Stimulated activated CD8-positive, alpha-beta memory T cell treated with anti-CD3 and anti-CD28 coated beads, Interleukin-15, amount 100 ng/mL, for 1 hour (primary cell): ENCODE data around the gene CXCR5.
A peak's percentile ranks its signal among the peaks of the same experiment; 100 is the strongest.

Experiments
- DNase-seq: peaks from one replicate; pipeline ENCODE4 v3.0.0-alpha.2; 2020; ENCODE audit warnings: low read depth

The CXCR5 gene

DNA sequence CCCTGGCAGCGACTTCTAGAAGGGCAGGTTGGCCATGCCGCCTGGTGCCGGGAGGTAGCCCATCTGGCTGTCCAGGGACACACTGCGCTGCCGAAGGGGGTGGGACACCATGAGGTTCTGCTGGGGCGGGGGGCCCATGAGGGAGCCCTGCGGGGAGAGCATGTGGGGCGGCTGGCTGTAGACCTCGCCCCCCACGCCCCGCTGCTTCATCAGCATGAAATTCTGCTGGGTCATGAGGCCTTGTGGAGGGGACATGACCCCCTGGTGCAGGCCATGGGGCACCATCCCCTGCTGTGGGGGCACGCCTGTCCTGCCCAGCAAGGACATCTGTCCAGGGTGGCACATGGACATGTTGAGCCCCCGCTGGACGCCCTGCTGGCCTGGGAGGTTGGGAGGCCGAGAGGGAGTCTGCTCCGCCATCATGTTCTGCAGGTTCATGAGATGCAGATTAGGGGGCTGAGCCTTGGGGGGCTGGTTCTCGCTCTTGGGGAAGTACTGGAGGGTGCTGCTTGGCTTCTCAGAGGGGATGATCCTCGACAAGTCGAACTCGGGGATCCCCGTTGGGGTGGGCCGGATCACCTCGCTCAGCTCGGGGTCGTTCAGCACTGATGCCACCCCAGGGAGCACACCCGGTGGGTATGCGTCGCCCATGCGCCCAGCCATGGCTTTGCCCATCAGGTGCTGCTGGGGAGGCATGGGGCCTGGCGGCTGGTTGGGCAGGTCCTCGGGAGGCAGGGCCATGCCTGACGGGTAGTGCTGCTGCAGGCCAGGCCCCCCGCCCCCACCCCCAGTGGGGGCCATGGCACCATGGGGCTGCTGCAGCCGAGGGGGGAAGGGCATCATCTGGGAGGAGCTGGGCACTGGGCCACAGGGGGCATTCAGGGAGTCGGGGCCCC lies 15.0 kb downstream of the CXCR5 start:
- DNase-seq = no peak

DNA sequence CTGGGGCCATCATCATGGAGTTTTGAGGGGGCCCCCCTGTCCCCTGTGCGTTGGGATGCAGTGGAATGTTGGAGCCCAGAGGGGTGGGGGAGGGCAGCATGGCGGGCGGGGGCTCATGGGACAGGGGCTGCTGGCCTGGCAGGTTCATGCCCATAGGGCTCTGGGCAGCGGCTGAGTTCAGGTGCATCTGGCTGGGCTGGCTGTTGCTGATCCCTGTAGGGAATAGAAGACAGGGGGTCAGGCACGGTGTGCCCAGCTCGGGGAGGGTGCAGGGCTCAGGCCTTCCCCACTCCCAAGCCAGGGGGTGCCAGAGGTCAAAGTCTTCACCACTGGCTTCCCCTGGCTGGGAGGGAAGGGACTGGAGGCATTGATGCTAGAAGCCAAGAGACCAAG lies 15.6 kb downstream of the CXCR5 start:
- no peak for DNase-seq

DNA sequence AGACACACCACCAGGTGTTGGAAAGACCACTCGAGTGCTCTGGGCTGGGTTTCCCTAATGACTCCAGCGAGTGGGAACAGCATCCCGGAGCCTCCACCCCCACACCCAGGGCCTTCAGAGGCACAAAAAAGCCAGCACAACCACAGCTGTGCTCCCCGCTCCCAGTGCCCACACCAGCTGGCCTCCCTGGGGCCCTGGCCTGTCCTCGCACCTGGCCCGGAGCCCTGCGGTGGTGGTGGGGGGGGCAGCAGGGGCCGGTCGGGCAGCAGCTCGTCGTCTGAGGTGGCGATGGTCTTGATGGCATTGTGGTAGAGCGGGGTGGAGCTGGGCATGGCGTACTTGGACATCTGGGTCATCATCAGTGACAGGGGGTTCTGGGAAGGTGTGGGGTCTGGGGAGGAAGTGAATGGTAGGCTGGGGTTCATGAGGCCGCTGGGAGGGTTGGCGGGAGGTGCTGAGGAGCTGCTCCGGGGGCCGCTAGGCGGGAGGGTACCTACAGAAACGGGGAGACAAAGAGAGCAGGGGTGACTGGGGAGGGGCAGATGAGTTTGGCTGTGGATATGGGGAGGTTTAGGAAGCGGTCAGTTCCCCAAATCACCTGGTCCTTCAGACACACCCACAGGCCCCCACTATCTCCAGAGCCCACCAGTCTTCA lies 16.1 kb downstream of the CXCR5 start:
- no peak for DNase-seq

DNA sequence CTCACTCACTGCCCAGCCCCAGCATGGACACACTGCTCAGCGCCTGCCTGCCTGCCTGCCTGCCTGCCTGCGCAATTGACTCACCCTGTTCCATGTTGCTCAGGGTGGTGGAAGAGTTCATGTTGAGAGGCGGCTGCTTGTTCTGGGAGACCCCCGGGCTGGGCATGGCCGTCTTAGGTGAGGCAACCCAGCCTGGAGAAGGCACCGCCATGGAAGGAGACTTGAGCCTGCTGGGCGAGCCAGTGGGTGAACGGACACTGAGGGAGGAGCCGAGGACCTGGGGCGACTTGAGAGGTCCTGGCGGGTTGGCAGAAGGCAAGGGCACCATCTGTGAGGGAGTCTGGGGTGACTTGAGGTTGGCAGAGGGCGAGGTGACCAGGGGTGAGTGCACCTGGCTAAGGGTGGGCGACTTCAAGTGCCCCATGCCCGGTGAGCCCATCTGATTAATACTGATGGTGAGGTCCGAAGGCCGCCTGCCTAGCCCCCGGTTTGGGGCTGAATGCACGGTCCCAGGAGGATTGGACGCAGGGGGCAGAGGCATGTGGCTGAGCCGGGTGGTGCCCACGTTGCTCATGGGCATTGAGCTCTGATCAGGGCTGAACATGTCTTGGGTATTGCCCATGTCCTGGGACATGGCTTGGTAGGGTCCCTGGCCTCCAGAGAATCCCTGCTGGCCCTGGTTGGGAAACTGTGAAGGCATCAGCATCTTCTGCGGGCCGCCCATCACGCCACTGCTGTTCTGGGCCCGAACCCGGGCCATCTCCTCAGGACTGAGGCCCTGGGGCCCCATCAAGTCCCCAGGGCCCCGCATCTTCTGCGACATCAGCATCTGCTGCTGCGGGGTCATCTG lies 17.1 kb downstream of the CXCR5 start:
- no peak for DNase-seq

DNA sequence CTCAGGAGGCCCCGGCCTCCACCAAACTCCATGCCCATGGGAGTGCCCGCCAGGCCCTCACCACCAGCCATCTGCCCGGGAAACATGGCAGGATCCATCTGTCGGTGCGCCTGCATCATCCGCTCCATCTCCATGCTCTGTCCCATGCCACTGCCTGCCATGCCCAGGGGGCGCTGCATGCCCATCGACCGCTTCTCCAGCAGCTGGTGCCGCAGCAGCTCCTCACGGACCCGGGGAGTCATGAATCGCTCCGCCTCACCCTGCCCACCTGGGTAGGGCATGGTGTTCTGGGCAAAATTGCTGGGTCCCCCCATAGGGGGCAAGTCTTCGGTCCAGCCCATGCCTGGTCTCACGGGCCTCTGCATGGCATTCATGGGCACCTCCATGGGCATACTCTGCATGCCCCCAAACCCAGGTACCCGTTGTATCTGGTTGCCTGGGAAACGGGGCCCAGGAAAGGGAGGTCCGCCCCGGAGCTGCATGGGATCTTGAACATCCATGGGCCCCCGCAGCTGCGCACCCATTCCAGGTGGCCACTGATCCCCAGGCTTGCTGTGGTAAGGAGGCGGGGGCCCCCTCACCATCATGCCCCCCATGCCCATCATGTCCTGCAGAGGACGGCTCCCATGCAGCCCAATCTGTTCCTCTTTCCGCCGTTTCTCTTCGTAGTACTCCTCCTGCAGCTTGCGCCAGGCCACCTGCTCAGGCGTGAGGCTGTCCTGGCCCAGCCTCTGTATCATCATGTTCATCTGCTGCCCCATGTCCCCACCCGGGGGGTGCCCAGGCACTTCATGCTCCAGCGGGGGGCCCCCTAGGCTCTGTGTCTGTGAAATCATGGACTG lies 18.0 kb downstream of the CXCR5 start:
- DNase-seq = no peak

DNA sequence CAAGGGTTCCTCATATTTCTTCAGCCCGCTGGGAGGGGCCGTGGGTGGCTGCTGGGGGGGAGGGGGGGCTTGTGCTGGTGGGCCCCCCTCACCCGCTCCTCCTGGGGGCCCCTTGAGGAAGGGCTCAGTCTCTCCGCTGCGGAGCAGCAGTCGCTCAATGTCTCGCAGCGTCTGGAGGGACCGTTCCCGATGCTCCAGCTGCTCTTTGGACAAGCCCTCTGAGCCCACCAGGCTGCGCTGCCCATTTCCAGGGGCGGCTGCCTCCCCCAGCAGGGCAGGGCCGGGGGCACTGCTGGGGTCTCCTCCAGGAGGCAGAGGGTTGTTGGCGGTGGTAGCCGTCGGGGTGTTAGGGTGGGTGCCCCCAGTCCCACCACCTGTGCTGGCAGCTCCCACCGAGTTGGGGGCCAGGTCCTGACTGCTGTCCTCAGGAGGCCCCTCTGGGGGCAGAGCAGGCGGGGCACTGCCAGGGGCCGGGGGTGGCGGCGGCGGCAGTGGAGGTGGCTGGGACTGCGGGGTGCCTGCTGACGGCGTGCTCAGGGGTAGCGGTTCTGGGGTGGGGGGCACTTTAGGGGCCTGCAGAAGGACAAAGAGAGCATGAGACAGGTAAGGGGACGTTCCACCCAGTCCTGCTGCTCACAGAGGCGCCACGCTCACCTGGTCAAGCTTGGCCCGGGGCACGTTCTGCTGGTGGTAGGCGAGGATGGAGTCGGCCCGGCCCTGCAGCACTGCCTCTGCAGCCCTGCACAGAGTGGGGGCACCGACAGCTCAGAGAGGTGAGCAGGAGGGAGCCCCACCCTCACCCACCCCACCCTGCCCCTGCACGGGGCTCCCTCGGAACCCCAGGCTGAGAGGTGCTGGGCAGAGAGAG lies 18.9 kb downstream of the CXCR5 start:
- DNase-seq = no peak

DNA sequence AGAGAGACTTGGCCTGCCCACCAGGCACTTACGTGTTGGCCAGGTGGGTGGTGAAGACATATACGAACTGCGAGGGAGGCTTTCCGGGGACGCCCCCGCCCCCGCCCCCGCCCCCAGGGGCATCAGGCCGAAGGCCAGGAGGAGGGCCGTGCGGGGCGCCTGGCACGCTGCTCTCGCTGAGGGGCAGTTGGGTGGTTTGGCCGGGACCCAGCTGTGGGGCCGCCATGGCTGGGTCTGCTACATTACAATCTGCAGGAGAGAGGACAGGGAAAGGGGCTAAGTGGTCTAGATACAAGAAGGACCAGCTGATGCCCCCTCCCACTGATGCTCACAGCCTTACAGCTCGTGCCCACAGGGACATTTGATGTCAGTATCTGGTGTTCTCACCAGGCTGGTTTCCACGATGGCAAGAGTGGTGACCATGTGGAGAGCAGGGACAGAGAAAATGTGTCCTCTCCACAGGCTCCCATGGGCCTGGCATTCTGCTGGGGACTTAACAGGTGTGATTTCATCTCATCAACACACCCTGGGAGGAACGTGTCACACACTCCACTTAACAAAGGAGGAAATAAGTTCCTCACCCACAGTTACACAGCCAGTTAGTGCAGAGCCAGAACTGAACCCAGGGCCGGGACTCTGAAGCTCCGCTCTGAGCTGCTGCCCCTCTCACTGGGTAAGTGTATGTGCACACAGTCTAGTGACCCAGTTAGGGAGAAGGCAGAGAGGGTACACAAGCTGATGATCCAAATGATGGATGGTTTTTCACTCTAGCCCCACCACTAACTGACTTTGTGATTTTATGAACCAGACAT lies 19.7 kb downstream of the CXCR5 start:
- no peak for DNase-seq

DNA sequence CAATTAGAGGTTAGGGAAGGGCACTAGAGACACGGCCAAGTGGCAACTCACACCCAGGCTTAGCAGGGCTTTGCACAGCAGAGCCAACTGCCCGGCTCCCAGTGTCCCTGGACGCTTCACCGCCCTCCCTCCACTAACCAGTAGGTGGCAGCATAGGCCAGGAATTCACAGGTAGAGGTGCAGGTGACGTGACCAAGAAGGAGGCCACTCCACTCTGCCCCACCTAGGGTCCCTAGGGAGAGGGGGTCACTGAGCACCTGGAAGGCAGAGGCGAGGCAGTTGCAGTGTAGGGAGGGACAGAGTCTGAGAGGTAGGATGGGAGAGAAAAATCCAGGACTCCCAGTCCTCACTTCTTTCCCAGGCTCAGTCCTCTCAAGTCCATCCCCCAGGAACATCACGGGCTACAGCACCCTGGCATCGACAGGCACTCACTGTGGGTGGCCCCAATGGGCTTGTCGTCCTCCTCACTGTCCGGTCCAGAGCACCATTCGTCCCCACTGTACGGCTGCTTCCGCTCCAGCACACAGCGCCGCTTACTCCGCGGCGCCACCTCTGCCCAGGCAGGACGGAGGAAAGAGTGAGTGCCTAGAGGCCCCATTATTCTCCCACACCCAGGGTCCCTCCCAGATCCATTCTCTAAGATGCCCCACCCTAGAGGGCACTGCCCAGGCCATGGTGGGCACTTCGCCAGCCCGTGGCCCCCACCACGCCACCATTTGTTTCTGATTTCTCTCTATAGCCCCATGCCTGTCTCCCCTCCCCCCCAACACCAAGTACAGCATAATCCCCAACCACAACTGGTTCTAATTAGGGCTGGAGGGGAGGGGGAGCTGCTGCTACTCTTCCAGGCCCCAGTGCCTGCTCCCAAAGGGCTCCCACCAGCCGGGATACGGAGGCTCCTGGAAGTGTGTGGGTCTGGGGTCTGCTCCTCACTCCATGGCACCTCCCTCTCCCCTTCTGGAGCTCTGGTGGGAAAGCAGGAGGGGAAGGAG lies 23.7 kb downstream of the CXCR5 start:
- DNase-seq = peak; percentile 77

DNA sequence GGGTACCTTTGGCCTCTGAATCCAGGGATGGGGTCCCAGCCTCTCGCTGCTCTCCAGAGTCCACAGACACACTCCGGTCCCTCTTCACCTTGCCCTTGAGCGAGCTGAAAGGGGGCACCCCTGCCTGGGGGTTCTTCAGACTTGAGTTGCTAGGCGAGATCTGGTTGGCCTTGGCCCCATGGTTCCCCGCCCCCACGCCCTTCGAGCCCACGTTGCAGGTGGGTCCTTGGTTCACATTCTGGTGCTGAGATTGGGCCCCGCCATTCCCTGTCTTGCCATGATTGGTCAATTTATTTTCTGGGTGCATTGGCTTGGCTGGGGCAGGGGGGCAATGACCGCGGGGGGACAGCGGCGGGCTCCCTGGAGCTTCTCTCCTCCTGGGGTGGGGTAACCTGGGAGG lies 24.6 kb downstream of the CXCR5 start:
- no peak for DNase-seq

DNA sequence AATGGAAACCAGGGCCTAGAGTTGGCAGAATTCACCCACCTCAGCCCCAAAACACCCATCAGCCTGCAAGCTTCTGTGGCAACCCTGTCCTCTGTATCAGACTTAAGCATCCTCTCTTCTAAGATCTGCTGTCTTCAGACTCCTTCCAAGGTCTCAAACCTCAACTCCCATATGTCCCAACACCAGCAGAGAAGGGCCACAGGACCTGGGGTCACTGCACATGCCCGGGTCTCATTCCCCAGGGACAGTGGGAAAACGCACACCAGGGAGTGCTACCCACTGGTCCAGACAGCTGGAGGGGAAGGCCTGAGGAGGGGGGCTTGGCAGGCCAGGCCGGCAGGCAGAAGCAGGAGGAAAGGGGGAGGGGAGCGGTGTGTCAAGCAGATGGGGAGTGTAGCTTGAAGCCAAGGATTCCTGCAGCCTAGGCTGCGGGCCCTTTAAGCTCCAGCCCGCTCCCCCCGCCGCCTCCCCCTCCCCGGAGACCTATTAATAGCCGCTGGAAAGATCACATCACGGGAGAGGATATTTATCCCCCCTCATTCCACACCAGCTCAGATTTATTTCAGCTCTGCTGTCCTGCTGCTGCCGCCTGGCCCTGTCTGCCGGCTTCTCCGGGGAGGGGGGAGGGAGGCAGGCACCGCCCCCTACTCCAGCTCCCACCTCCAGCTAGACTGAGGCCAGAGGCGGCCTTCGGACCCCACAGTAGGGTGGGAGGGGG lies 25.4 kb downstream of the CXCR5 start:
- DNase-seq = no peak

DNA sequence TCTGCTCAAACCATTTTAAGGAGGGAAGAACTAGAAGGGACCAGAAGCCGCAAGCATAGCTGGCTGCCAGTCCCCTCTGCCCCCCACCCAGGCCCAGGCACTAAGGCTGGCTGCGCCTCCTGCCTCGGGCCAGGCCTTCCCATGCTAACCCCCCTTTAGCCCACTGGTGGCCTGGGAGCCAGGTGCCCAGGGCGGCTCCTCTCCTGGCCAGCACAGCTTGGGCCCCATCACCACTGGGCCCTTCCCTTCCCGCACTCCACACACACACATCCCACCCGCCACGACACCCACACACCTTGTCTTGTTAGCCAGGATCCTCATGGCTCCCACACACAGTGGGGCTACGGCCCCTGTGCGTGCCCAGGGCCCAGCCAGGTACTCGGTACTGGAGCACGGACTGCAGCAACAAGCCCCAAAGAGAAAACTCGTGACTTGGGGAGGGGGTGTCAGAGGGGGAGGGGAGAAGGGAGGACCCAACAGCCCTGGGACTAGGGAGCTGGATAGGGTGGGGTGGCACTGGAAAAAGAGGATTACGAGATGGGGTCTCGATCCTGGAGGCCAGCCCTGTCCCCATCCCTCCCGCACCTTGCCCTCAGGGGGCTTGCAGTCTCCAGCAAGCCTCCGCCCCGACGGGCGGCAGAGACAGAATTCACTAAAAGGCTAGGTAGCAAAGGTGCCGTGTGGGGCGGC lies 26.1 kb downstream of the CXCR5 start:
- no peak for DNase-seq

DNA sequence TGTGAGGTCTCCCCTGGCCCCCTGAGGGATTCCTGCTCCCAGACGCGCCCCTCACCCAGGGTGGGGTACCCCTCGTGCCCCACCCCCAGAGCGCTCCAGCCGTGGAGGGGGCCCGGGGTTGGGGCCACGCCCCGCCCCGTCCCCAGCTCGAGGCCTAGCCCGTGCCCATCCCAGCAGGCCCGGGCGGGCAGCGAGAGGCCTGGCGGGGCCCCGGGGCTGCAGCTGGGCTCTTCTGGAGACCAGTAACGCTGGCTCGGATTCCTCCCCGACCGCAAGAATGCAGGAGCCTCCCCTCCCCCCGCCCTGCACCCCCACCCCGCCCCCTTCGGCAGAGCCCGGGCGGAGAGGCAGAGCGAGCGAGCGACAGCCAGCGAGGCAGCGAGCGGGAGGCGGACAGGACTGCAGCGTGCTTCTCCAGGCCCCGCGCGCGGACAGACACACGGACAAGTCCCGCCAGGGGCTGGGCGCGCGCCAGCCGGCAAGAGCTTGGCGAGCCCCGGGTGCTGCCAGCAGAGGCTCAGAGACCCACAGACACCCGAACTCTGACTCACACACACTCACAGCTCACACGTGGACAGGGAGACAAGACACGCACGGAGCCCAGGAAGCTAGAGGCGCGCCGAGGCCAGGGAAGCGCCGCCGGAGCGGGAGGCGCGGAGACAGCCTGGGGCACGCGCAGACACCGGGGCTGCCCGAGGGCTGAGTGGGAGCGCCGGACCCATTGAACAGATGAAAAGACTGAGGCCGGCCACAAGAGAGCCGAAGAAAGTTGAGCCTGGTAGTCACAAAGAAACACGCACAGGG lies 26.8 kb downstream of the CXCR5 start:
- DNase-seq = no peak

DNA sequence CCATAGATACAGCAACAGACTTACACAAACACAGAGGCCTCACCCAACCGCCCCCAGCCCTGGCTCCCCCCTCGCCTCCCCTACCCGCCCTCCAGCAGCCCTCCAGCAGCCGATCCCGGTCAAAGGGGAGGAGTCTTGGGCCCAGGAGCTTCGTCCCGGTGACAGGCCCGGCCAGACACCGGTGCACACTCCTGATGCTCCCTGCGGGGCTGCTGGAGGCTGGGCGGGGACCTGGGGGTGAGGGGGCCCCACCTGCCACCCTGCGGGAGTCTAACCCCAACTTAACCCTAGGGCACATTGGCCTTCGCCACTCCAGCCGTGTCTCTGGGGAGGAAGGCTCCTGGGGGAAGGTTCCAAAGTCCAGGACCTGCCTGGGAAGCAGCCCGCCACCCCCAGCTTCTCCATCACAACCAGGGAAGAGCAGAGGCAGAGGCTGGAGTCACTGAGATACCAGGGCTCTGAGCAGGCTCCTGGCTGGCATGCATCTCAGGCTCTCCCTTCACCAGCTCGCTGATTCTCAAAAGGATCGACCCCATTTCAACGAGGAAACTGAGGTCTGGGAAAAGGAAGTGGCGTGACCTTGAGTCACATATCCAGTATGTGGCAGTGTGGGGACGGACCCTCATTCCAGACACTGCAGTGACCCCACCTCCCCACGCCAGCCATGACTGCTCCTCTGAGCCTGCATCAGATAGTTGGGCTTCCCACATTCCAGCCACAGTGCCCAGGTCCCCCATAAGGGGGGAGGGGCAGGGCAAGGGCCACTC lies 27.6 kb downstream of the CXCR5 start:
- no peak for DNase-seq

DNA sequence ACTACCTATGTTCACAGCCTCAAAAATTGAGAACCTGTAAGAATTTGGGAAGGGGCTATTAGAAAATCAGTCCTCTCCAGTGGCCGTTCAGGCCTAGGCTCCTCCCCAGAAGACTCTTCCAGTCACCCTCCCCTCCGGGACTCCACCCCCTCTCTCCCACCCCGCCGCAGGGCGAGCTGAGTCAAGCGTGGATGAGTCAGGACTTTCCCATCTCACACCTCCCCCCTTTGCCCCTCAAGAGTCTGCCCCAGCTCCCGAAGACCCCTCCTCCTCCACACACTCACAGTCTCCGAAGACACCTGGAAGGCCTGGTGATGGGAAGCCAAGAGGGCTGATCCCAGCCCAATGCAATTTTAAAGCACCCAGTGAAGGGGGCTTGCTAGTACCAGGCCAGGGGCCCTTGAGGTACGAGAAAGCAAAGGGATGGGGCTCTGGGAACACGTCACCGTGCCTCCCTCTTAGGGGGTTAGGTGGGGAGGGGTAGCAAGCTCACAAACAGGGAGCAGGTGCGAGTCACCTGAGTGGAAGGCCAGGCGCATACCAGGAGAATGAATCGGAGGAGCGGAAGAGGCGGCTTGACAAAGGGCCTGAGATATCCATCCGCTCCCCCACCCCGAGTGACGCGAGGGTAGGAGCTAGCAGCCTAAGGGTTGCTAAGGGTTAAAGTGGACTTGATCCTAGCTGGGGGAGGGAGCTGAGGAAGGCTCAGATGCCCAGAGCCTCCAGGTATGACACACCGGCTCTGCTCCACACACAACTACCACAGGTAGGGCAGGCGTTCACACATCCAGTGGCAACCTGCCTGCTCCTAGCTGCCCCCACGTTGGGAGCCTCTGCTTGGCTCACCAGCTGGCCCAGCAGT lies 28.4 kb downstream of the CXCR5 start:
- peak; percentile 67 for DNase-seq
